Mucosa of rectum (tissue), 2 donors: ENCODE measurements around the gene ZRANB1.
"Not testable (repeated sequence)": the region's sequence is repeated elsewhere in the genome, so short reads cannot be mapped to it uniquely, and the experiment has no call there.

Experiments used
- H3K27ac ChIP-seq, 2 donors: one replicate each; pipeline ENCODE4 v1.7.0; 2013; ENCODE audit warnings: inconsistent platforms in 2 of 2, low read depth in 2 of 2, low read length in 2 of 2
- H3K27me3 ChIP-seq, 2 donors: one replicate each; pipeline ENCODE4 v1.7.0; 2013; ENCODE audit warnings: low read length in 2 of 2; ENCODE audit not compliant: control insufficient read depth in 2 of 2, insufficient read depth in 2 of 2
- H3K36me3 ChIP-seq, 2 donors: one replicate each; pipeline ENCODE4 v1.7.0; 2013; ENCODE audit warnings: low read length in 2 of 2; ENCODE audit not compliant: control insufficient read depth in 2 of 2, insufficient read depth in 2 of 2
- H3K4me1 ChIP-seq, 2 donors: one replicate each; pipeline ENCODE4 v1.7.0; 2013; ENCODE audit warnings: low read length in 2 of 2, mild to moderate bottlenecking in 1 of 2; ENCODE audit not compliant: control insufficient read depth in 2 of 2, insufficient read depth in 2 of 2
- H3K4me3 ChIP-seq, 2 donors: one replicate each; pipeline ENCODE4 v1.7.0; 2013; ENCODE audit warnings: low read length in 2 of 2
- H3K9ac ChIP-seq, 2 donors: one replicate each; pipeline ENCODE4 v1.7.0; 2013; ENCODE audit warnings: low read length in 2 of 2, low read depth in 1 of 2, mild to moderate bottlenecking in 1 of 2
- H3K9me3 ChIP-seq, 2 donors: one replicate each; pipeline ENCODE4 v1.7.0; 2013; ENCODE audit warnings: low read length in 2 of 2; ENCODE audit not compliant: control insufficient read depth in 2 of 2
- donor health status: healthy.
- donor health status: Normal muscosa, but diverticular disease.

The ZRANB1 gene

GRCh38 chr10:124909563-124909962 is 32.4 kb upstream of the ZRANB1 start:
- no peak overlapping the region for H3K4me3 ChIP-seq
- H3K27me3 ChIP-seq: no peaks in the 10 kb centered on the region
- H3K27ac ChIP-seq: no peak overlapping the region
- H3K4me1 ChIP-seq: no peaks in the 10 kb centered on the region
- no peaks in the 10 kb centered on the region for H3K36me3 ChIP-seq
- no peaks in the 10 kb centered on the region for H3K9me3 ChIP-seq
- no peak overlapping the region for H3K9ac ChIP-seq

GRCh38 chr10:124911124-124912067 is 30.5 kb upstream of the ZRANB1 start:
- Histone ChIP-seq H3K9ac (no peak overlapping the region), H3K27ac (no peak overlapping the region), H3K4me1 (peaks cover 5% of the 10 kb centered on the region in 2 donors), H3K36me3 (no peaks in the 10 kb centered on the region), H3K27me3 (no peaks in the 10 kb centered on the region), H3K4me3 (no peak overlapping the region), H3K9me3 (no peaks in the 10 kb centered on the region)

- no peaks in the 10 kb centered on the region for H3K36me3 ChIP-seq
- H3K4me1 ChIP-seq: peaks cover 5% of the 10 kb centered on the region in 2 donors
- no peak overlapping the region for H3K27ac ChIP-seq
- no peaks in the 10 kb centered on the region for H3K9me3 ChIP-seq
- no peak overlapping the region for H3K4me3 ChIP-seq
- no peaks in the 10 kb centered on the region for H3K27me3 ChIP-seq
- H3K9ac ChIP-seq: no peak overlapping the region
Measured at GRCh38 chr10:124912101-124912886, 29.6 kb upstream of the ZRANB1 start.

GRCh38 chr10:124913167-124913566 is 28.8 kb upstream of the ZRANB1 start:
- no peak overlapping the region for H3K27ac ChIP-seq
- no peaks in the 10 kb centered on the region for H3K27me3 ChIP-seq
- no peak overlapping the region for H3K4me3 ChIP-seq
- H3K36me3 ChIP-seq: no peaks in the 10 kb centered on the region
- H3K9me3 ChIP-seq: no peaks in the 10 kb centered on the region
- peaks cover 7 to 8% of the 10 kb centered on the region in 2 donors for H3K4me1 ChIP-seq
- no peak overlapping the region for H3K9ac ChIP-seq

- not testable (repeated sequence) for H3K4me3 ChIP-seq, H3K9me3 ChIP-seq, H3K27me3 ChIP-seq, H3K27ac ChIP-seq, H3K9ac ChIP-seq, H3K36me3 ChIP-seq
- peaks cover 10 to 11% of the 10 kb centered on the region in 2 donors for H3K4me1 ChIP-seq
Measured at GRCh38 chr10:124914398-124914797, 27.5 kb upstream of the ZRANB1 start.

- Histone ChIP-seq H3K36me3 (no peaks in the 10 kb centered on the region), H3K27ac (peak overlapping the region; percentile 96 to 97), H3K4me1 (peaks cover 10 to 11% of the 10 kb centered on the region in 2 donors), H3K9me3 (no peaks in the 10 kb centered on the region), H3K4me3 (peak overlapping the region; percentile 91 to 92), H3K27me3 (no peaks in the 10 kb centered on the region), H3K9ac (peak overlapping the region; percentile 93 to 96)
Measured at GRCh38 chr10:124916098-124916584, 25.8 kb upstream of the ZRANB1 start.

- Histone ChIP-seq H3K4me1 (peaks cover 10 to 11% of the 10 kb centered on the region in 2 donors), H3K36me3 (no peaks in the 10 kb centered on the region), H3K27me3 (no peaks in the 10 kb centered on the region), H3K27ac (peak overlapping the region; percentile 96 to 97), H3K9me3 (no peaks in the 10 kb centered on the region), H3K9ac (peak overlapping the region; percentile 93 to 96), H3K4me3 (peak overlapping the region; percentile 91 to 93)
Measured at GRCh38 chr10:124916585-124917427, 25.1 kb upstream of the ZRANB1 start.

- Histone ChIP-seq H3K27me3 (no peaks in the 10 kb centered on the region), H3K9me3 (no peaks in the 10 kb centered on the region), H3K27ac (peak overlapping the region; percentile 96 to 97), H3K36me3 (no peaks in the 10 kb centered on the region), H3K9ac (peak overlapping the region; percentile 92 to 96), H3K4me1 (peaks cover 10 to 11% of the 10 kb centered on the region in 2 donors), H3K4me3 (peak overlapping the region; percentile 91 to 93)
Measured at GRCh38 chr10:124917428-124918190, 24.3 kb upstream of the ZRANB1 start.

GRCh38 chr10:124918191-124918830 is 23.6 kb upstream of the ZRANB1 start:
- peaks cover 10 to 11% of the 10 kb centered on the region in 2 donors for H3K4me1 ChIP-seq
- peak overlapping the region; percentile 91 to 93 for H3K4me3 ChIP-seq
- no peaks in the 10 kb centered on the region for H3K27me3 ChIP-seq
- H3K36me3 ChIP-seq: no peaks in the 10 kb centered on the region
- no peaks in the 10 kb centered on the region for H3K9me3 ChIP-seq
- peak overlapping the region; percentile 92 to 96 for H3K9ac ChIP-seq
- peak overlapping the region; percentile 96 to 97 for H3K27ac ChIP-seq
